ENCODE results near the gene MEIS3.

DNA sequence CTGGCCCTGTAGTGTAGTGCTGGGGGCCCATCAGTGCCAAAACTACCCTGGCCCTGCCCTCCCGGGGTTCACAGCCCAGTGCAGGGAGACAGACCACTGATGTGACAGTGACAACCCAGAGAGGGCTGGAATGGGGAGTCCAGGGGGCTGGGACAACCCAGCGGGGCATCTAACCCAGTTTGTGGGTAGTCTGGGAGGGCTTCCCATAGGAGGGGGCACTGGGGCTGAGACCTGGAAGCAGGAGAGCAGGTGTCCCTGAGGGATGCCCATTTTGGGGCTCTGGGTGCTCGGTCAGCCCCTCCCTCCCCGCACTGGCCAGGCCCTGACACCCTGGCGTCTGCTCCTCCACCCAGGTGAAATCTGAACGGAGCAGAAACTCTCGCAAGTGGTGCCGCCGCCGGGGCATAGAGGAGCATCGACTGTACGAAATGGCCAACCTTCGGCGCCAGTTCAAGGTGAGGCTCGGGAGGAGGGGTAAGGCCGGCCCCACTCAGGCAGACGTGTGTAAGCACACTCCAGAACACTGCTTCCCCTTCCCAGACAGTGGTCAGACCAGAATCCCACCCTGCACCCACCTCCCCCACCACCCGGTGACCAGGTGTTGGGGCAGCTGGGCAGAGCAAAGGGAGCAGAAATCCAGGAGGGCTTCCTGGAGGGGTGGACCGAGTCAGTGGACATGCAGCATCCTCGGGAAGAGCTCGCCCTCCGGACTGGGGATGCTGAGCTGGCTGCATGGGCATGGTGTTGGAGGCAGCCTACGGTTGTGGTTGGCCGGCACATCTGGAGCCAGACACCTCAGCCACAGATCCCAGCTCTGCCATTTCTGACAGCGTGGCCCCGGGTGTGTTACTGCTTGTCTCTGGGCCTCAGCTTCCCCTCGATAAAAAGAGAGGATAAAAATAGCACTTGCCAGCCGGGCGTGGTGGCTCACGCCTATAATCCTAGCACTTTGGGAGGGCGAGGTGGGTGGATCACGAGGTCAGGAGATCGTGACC lies 45.8 kb downstream of the MEIS3 start:
- TF ChIP-seq POLR2A (IDR thresholded peaks at IDR 0.05; ENCODE audit: low read length) (no peak), GATA1 (IDR thresholded peaks at IDR 0.05; ENCODE audit: low read depth, low read length) (no peak)
